Heart left ventricle (tissue), 16 donors: ENCODE measurements around the gene GRK3. TPM values are rescaled to one million over a fixed set of nuclear protein-coding genes. Genes with fewer than 3 reads are reported as not detected.

Source experiments
- ATAC-seq, 4 donors: fragments of 200-7000 bp; cut with Tn5 transposase; one replicate each; pipeline ENCODE4 v1.9.1; 2020 to 2022; ENCODE audit warnings: moderate library complexity in 4 of 4, mild to moderate bottlenecking in 3 of 4, moderate number of reproducible peaks in 1 of 4
- DNase-seq, 5 donors: peaks; one replicate each; pipeline ENCODE4 v3.0.0-alpha.2; 2020
- H3K27ac ChIP-seq, 12 donors: fragments of 200-600 bp; sonication (generic) in 4 of 12; one replicate each; pipeline versions ENCODE4 v1.5.0 to v1.8.0; 2016 to 2022; ENCODE audit warnings: mild to moderate bottlenecking in 2 of 12
- H3K27me3 ChIP-seq, 9 donors: fragments of 200-600 bp; sonication (generic) in 2 of 9; one replicate each; pipeline versions ENCODE4 v1.5.1 to v1.8.0; 2016 to 2022; ENCODE audit warnings: mild to moderate bottlenecking in 3 of 9
- H3K36me3 ChIP-seq, 9 donors: fragments of 200-600 bp; sonication (generic) in 2 of 9; one replicate each; pipeline versions ENCODE4 v1.5.0 to v1.8.0; 2018 to 2022; ENCODE audit warnings: mild to moderate bottlenecking in 2 of 9
- H3K4me1 ChIP-seq, 12 donors: fragments of 200-600 bp; sonication (generic) in 4 of 12; one replicate each; pipeline versions ENCODE4 v1.5.0 to v1.8.0; 2016 to 2022; ENCODE audit warnings: mild to moderate bottlenecking in 3 of 12
- H3K4me3 ChIP-seq, 12 donors: fragments of 200-600 bp; sonication (generic) in 4 of 12; one replicate each; pipeline versions ENCODE4 v1.5.0 to v1.8.0; 2017 to 2022; ENCODE audit warnings: mild to moderate bottlenecking in 9 of 12, moderate library complexity in 4 of 12
- H3K9me3 ChIP-seq, 12 donors: fragments of 200-600 bp; sonication (generic) in 4 of 12; one replicate each; pipeline versions ENCODE4 v1.5.0 to v1.8.0; 2016 to 2022; ENCODE audit warnings: mild to moderate bottlenecking in 1 of 12
- POLR2A ChIP-seq, 2 donors: fragments of 450-650 bp; IDR thresholded peaks; one replicate each; pipeline ENCODE4 v1.6.1; 2017; ENCODE audit warnings: antibody characterized with exemption in 2 of 2, mild to moderate bottlenecking in 2 of 2, moderate library complexity in 2 of 2
- WGBS, 4 donors: extraction: QIAGEN DNeasy Blood & Tissue Kit in 2 of 4; methylation state at CpG; one replicate each; pipeline versions ENCODE4 v1.1.5 to v1.1.7; 2013 to 2018; 5-methylcytosine and 5-hydroxymethylcytosine counted together
- intact Hi-C, 10 donors: fragments of 100-400 bp; cut with DNase I; formaldehyde crosslinking; loops; one replicate each; pipeline versions ENCODE4 v1.11.1 to v1.14.2; 2022
- polyA plus RNA-seq, 2 donors: library from polyadenylated mRNA; stranded (reverse); fragments of 200-250 nt; gene quantifications; one replicate each; pipeline ENCODE4 v1.2.3, GENCODE V29; 2013
- total RNA-seq, 9 donors: library from RNA; depleted of rRNA in 2 of 9; stranded (reverse); fragments of >200 nt in 2 of 9; fragmentation: NEBNext Ultra II Directional in 3 of 9; extraction: Animal tissue kit (Norgen Biotek cat#: 25700) in 3 of 9; gene quantifications; one replicate each; pipeline versions ENCODE4 v1.1.0 to v1.2.4, GENCODE V29; 2016 to 2023
- TF ChIP-seq, protein P1 (sequence below), 12 donors: fragments of 200-600 bp; sonication (generic) in 4 of 12; IDR thresholded peaks; one replicate each; pipeline versions ENCODE4 v1.5.0 to v1.8.0; 2018 to 2022; ENCODE audit warnings: antibody characterized with exemption in 12 of 12, mild to moderate bottlenecking in 5 of 12
- donor health status: ischemic (EF 13 %, LVEDD 7.1; RV severe dilation, severe dysfunction).
- donor health status: healthy with polysubstance abuse.
- donor health status: DM: no; HTN: yes; CAD: no.
- donor health status: DM: no; HTN: no; CAD: no.
- donor health status: ischemic (EF 25% LVEDD 6.9; RV normal size, moderate dysfunction).
- donor health status: ischemic (EF 25% LVEDD 5.7; RV mildly dilated, moderate dysfunction).
- donor health status: healthy.
- donor health status: DM: yes; HTN: yes; CAD: no.
- donor health status: ischemic (EF 35%, LVEDD 5.7; RV mildly dilated, moderate dysfunction).
- donor health status: nonischemic (EF 11% LVEDD 7.7; RV severe dilation, severe dysfunction).
- donor health status: DM: yes; HTN: yes; CAD: no.
- donor health status: PGD.
- donor health status: ischemic (EF 29% LVEDD 5.4; RV normal size, mild dysfunction).
- donor health status: nonischemic (EF 23%, LVEDD 6.1; RV moderate dilation, normal function).

The GRK3 gene
- total and polyA plus RNA-seq, 11 donors, result 1.1 to 16.2 (median 5.9) TPM

GRCh38 chr22:25690798-25691197 is 126.3 kb downstream of the GRK3 start:
- no peak overlapping the region for H3K4me3 ChIP-seq
- ATAC-seq (peak in 2 of 4 donors; percentile 28 to 36), DNase-seq (peak in 1 of 5 donors; percentile 42)
- peaks cover 0 to 10% (median 0%) of the 10 kb centered on the region in 12 donors for H3K4me1 ChIP-seq
- no peaks in the 10 kb centered on the region for H3K27me3 ChIP-seq
- TF ChIP-seq POLR2A (IDR thresholded peaks at IDR 0.05), result no peak
- TF ChIP-seq, protein P1, sequence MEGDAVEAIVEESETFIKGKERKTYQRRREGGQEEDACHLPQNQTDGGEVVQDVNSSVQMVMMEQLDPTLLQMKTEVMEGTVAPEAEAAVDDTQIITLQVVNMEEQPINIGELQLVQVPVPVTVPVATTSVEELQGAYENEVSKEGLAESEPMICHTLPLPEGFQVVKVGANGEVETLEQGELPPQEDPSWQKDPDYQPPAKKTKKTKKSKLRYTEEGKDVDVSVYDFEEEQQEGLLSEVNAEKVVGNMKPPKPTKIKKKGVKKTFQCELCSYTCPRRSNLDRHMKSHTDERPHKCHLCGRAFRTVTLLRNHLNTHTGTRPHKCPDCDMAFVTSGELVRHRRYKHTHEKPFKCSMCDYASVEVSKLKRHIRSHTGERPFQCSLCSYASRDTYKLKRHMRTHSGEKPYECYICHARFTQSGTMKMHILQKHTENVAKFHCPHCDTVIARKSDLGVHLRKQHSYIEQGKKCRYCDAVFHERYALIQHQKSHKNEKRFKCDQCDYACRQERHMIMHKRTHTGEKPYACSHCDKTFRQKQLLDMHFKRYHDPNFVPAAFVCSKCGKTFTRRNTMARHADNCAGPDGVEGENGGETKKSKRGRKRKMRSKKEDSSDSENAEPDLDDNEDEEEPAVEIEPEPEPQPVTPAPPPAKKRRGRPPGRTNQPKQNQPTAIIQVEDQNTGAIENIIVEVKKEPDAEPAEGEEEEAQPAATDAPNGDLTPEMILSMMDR (IDR thresholded peaks at IDR 0.05), result no peak
- H3K9me3 ChIP-seq, result no peaks in the 10 kb centered on the region
- no peak overlapping the region for H3K27ac ChIP-seq
- intact Hi-C loops, result loop anchor here in 2 of 10 donors (10.0 kb wide), 1 partner anchor 126 kb away; the partner anchor contains the start of gene GRK3 (in 2 of the 2)
- WGBS, 4 donors, result 53 to 69% (median 64%) methylated on average over 5 of the region's 5 CpGs
- peaks cover 0 to 46% (median 7%) of the 10 kb centered on the region in 9 donors for H3K36me3 ChIP-seq

GRCh38 chr22:25692397-25693267 is 128.2 kb downstream of the GRK3 start:
- ATAC-seq (peak in 2 of 4 donors; percentile 52 to 55), DNase-seq (no peak)
- no peak overlapping the region for H3K4me3 ChIP-seq
- H3K27me3 ChIP-seq, result no peaks in the 10 kb centered on the region
- TF ChIP-seq POLR2A (IDR thresholded peaks at IDR 0.05), result no peak
- TF ChIP-seq, protein P1 (IDR thresholded peaks at IDR 0.05), result no peak
- peaks cover 0 to 12% (median 4%) of the 10 kb centered on the region in 12 donors for H3K4me1 ChIP-seq
- no peak overlapping the region for H3K27ac ChIP-seq
- WGBS, 4 donors, result 79 to 80% (median 79%) methylated on average over 15 of the region's 15 CpGs
- H3K36me3 ChIP-seq, result peaks cover 0 to 43% (median 10%) of the 10 kb centered on the region in 9 donors
- intact Hi-C loops, result loop anchor here in 2 of 10 donors (10.0 kb wide), 1 partner anchor 128 kb away; the partner anchor contains the start of gene GRK3 (in 2 of the 2)
- no peaks in the 10 kb centered on the region for H3K9me3 ChIP-seq

GRCh38 chr22:25693268-25693565 is 128.7 kb downstream of the GRK3 start:
- Histone ChIP-seq H3K4me3 (no peak overlapping the region), H3K4me1 (peaks cover 0 to 12% (median 4%) of the 10 kb centered on the region in 12 donors), H3K9me3 (no peaks in the 10 kb centered on the region), H3K27me3 (no peaks in the 10 kb centered on the region), H3K27ac (no peak overlapping the region), H3K36me3 (peaks cover 0 to 40% (median 10%) of the 10 kb centered on the region in 9 donors)
- 87 to 95% (median 91%) methylated on average over 4 of the region's 4 CpGs for WGBS, 4 donors
- TF ChIP-seq, protein P1 (IDR thresholded peaks at IDR 0.05), result no peak
- TF ChIP-seq POLR2A (IDR thresholded peaks at IDR 0.05), result no peak
- intact Hi-C loops, result loop anchor here in 2 of 10 donors (10.0 kb wide), 1 partner anchor 128 kb away; the partner anchor contains the start of gene GRK3 (in 2 of the 2)
- ATAC-seq (no peak), DNase-seq (no peak)
